SK-N-DZ (cell line): Measurements from ENCODE around the gene PCNX2.
"Not testable (repeated sequence)": the region's sequence is repeated elsewhere in the genome, so short reads cannot be mapped to it uniquely, and the experiment has no call there.

Experiments used
- DNase-seq: peaks from one replicate; pipeline ENCODE4 v3.0.0-alpha.2; 2015; ENCODE audit warnings: low spot score

Gene PCNX2

GRCh38 chr1:233105225-233105624, 190.3 kb downstream of the PCNX2 start:
- no peak for DNase-seq

DNA sequence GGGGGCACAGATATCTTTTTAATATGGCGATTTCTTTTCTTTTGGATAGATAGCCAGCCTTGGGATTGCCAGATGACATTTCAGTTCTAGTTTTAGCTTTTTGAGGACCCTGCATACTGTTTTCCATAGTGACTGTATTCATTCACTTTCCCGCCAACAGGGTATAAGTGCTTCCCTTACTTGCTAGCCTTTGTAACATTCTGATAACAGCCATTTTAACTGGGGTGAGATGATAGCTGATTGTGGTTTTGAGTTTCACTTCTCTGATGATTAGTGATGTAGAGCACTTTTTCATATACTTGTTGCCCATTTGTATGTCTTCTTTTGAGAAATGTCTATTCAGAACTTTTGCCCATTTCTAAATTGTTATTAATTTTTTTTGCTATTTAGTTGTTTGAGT, 193.2 kb downstream of the PCNX2 start:
- no peak for DNase-seq

GRCh38 chr1:233097959-233098580, 197.5 kb downstream of the PCNX2 start:
- DNase-seq: no peak

GRCh38 chr1:233097546-233097945, 198.0 kb downstream of the PCNX2 start:
- no peak for DNase-seq

- DNase-seq: no peak
Measured at GRCh38 chr1:233094691-233095090, 200.8 kb downstream of the PCNX2 start.

DNA sequence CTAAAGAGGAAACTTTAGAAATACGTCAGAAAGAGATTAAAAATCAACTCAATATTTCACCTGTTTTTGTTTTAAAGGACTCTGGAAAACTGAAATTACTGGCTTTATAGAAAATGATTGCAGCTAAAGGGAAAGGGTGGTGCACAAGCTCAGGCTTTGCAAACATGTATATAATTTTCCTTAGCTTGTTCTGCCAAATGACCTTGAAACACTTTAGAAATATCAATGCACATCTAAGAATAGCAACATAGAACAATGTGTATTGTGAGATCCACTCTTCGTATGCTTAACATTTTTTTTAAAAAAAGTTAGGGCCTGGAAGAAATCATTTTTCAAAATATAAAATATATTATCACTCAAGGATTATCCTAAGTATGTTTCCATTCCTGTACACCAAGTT, 201.3 kb downstream of the PCNX2 start:
- no peak for DNase-seq

DNA sequence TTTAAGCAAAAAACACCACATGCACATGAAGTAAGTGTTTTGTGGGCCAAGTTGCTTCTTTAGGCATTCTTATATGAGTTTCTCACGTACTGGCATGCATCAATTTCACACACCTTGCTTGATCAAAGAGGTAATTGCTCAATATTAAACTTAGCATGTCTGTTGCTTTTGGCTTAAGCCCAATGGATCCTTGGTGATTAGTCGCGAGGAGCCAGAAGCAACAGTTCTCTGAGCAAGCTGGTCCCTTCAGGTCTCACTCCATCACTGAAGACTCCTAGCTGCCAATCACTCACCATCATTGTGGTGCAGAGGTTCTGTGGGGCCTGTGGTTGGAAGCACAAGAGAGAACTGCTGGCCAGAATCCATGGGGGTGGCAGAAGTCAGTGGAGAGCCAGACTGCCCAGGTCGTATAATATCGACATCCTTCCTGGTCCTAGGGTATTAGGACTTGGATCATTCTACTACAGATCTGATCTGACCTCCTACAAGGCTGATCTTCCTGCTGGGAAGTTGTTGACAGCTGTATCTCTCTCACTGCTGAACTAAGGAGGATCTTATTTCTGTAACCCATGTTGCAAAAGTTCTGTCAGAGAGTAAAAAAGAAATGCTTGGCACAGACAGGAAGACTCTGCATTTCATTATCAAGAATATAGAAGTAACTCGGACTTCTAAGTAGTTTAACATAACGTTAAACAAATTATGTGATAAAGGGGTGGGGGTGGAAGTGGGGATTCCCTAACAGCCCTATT, 204.6 kb downstream of the PCNX2 start:
- DNase-seq: no peak

DNA sequence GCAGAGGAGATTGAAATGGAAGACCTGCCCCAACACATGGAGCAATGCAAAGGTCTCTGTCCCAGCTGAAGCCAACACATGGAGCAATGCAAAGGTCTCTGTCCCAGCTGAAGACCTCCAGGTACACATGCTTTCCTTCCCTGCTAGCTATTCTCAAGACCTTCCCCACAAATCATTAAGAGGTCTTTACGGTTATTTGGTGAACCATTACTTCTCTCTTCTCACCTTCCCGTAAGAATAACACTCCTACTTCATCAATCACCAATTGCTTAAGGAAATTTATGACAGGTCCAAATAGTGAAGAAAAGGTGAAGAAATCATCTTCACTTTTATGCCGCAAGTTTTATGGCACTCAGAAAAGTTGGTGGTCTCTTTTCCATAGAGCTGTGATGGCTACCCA, 206.3 kb downstream of the PCNX2 start:
- DNase-seq: no peak

DNA sequence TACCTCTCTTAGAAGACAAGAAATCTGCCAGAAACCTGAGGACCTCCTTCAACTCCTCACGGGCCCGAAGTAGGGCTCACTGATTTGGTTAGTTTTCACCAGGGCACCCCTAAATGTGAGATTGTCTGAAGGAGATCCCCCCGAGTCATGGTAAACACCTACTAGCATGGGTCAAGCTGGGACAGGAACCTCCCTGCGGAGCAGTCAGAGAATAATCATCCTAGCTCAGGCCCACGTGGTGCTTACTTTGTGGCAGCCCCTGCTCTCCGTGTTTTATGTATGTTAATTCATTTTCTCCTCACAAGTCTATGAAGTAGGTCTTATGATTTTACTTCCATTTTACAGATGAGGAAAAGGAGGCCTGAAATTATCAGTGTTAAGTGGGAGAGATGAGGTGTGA, 206.9 kb downstream of the PCNX2 start:
- DNase-seq: no peak

DNA sequence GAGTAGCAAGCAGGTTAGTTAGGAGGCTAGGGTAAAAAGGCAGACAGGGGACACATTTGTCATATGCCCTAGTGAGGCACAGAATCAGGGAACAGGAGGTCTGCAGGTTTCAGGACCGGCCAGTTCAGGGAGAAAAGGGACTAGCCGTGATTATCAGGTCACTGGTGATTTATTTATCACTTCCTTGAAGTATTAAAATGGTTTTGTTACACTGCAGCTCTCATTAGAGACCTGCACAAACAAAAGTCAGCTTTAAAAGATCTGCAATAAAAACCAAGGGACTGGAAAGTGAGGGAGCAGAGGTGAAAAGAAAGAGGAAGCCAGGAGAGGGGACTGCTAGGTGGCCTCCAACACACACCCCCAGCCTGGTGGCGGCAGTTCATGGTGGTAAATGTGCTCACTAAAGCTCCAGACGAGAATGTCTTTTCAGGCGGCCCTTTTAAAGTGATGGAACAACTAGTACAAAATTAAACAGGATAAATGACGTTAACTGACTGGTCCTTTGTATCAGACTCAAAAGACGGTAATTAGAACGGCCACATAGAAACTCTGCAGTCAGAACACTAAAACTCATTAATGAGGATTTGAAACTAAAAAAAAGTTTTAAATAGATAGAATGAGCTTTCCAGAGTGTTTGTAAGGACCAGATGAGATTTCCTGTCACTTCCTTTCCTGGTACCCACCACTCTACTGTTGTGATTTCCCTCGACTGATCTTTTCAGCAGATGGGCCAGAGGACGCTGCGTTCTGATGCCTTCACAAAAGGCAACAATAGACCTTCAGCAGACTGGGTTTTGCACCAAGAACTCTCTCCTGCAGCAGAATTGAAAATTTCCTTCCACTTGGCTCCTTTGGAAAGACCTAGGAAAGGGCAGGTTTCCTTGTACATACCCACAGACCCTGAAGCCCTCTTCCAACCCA, 208.3 kb downstream of the PCNX2 start:
- DNase-seq: no peak

GRCh38 chr1:233085566-233085965, 210.0 kb downstream of the PCNX2 start:
- DNase-seq: no peak

GRCh38 chr1:233082778-233083550, 212.6 kb downstream of the PCNX2 start:
- DNase-seq: no peak

DNA sequence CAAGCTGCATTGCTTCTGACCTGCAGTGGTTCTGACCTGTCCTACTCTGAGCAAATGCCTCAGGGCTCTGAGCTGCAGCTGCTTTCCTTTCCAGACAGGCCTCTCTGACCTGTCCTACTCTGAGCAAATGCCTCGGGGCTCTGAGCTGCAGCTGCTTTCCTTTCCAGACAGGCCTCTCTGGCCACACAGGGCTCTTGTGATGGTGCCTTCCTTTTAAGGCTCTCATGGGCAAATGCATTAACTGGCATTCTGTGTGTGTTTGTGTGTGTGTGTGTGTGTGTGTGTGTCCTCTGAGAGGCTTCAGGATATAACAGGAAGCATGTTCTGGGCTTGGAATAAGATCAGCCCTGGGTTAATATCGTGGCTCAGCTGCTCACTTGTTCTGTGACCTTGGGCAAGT, 213.8 kb downstream of the PCNX2 start:
- DNase-seq: no peak

DNA sequence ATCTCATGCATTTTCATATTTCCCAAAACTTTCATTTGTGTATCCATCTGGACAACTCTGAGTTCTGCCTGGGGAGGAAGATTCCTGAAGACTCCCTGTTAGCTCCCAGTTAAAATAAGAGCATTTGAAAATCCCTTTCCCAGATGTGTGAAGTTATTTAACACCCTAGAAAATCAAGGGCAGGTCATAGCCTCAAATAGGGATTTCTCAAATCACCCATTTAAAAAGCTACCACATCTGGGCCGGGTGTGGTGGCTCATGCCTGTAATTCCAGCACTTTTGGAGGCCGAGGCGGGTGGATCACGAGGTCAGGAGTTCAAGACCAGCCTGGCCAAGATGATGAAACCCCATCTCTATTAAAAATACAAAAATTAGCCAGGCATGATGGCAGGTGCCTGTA, 214.7 kb downstream of the PCNX2 start:
- not testable (repeated sequence) for DNase-seq

DNA sequence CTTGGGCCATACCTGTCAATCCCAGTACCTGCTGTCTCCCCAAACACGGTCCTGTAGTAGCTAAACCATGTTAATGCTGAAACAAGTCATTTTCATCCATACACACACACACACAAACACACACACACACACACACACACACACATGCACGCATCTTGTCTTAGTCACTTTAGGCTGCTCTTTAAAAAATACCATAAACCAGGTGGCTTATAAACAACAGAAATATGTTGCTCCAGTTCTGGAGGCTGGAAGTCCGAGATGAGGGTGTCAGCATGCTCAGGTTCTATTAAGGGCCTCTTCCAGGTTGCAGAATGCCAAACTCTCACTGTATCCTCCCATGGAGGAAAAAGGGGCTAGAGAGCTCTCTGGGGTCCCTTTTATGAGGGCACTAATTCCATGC, 215.2 kb downstream of the PCNX2 start:
- DNase-seq: no peak

- DNase-seq: no peak
Measured at GRCh38 chr1:233079574-233079973, 216.0 kb downstream of the PCNX2 start.

DNA sequence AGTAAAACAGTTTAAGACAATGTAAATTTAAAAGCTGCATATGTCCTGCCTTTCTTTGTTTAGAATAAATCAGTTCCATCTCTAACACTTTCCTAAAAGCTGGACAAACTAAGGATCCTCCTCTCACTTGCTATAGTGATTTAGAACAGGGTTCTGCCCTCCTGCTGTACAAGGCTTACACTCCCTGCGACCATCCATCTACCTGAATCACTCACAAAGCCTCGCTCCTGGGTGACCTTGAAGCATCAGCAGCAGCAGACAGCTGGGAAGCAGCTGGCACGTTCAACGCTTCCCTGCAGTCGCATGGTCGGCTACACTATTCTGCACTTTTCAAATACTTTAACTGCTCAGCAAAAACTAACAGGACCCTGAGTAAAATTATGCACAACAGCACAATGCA, 217.1 kb downstream of the PCNX2 start:
- DNase-seq: no peak

DNA sequence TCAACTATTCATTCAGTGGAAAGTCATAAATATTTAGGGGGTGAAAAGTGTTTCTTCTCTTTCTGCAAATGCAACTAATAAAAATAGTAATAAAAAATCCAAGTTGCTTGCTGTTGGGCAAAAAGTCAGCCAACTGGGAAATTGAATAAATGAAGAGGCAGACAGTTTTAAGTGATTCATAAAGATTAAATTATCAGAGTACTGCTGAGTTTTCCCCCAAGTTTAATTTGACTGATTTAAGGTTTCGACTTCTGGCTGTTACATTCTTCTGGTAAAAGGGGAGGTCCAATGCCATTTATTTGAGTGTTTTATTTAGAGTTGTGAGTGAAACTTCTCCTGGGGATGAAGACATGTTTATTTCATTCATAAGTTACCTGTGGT, 219.6 kb downstream of the PCNX2 start:
- no peak for DNase-seq

GRCh38 chr1:233066087-233066486, 229.4 kb downstream of the PCNX2 start:
- no peak for DNase-seq

DNA sequence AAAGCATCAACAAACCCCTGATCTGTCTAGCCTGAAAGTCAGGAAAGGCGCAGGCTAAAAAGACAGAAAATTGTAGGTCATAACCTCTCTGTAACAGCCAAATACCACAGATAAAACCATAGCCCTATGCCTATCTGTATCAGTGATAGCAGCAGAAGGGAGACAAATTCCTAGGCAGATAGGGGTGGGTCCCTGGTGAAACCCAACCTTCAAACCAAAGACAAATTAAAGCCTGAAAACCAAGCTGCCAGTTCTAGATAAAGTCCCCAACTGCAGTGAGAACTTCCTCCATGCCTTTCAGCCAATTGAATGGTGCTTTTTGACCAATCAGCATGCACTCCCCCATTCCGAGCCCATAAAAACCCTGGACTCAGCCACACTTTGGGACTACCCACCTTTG, 229.8 kb downstream of the PCNX2 start:
- no peak for DNase-seq

- no peak for DNase-seq
Measured at GRCh38 chr1:233064988-233065387, 230.5 kb downstream of the PCNX2 start.

DNA sequence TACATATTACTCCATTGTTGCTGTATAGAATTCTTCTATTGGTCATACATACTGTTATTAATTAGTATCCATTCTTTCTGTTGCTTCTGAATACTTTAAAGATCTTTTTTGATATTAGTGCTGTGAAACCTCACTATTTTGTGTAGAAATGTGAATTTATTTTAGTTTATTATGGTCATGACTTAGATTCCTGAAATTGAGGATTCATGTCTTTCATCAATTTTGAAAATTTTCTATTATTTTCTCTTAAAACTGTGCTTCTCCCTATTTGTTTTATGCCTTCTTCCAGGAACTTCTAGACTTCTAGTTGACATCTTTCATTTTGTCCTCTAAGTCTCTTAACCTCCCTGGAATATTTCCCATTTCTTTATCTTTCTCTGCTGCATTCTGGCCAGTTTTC, 232.1 kb downstream of the PCNX2 start:
- no peak for DNase-seq
